ENCODE measurements around the gene AGPAT4. TPM values are rescaled to one million over a fixed set of nuclear protein-coding genes. Genes with fewer than 3 reads are reported as not detected.

The AGPAT4 gene
- total RNA-seq, 1 donor from 2014 or later: 8.7 TPM

DNA sequence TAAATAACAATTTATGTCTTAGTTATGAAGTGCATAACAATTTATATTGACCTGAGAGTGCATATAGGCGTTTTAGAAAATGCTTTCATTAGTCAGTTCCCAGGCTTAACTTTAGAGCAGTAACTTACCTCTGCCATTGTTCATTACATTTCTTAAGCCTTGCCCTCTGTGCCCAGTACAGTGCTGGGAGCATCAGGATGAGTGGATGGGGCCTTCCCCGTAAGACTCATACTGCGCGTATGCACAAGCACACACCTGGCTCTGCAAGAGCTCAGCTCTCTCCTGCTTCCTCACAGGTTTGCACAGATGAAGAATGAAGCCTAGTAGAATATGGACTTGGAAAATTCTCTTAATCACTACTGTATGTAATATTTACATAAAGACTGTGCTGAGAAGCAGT is 157.3 kb downstream of the AGPAT4 start:
- DNase-seq (ENCODE audit: low read depth in 2 of 2): no peak

DNA sequence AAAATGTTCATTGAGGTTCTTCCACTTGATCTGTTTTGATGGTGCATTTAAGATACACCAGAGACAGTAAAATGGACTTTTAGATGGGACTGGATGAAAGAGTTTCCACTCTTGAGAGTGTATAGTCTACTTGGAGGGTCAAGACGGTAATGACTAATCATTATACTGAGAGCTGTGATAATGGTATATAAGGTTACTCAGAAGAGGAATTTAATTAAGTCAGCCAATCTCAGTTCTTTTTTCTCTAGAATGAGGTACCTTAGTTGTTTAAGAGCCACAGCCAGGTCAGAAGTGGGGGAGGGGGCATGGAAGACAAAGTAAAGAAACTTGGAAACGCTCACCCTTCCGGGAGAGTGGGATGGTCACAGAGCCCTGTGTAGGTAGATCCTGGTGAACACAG is 158.4 kb downstream of the AGPAT4 start:
- DNase-seq (ENCODE audit: low read depth in 2 of 2): no peak

- DNase-seq (ENCODE audit: low read depth in 2 of 2): no peak
Observed at GRCh38 chr6:161111261-161111660, 162.6 kb downstream of the AGPAT4 start.

GRCh38 chr6:161110028-161110779 is 163.7 kb downstream of the AGPAT4 start:
- no peak for DNase-seq (ENCODE audit: low read depth in 2 of 2)

DNA sequence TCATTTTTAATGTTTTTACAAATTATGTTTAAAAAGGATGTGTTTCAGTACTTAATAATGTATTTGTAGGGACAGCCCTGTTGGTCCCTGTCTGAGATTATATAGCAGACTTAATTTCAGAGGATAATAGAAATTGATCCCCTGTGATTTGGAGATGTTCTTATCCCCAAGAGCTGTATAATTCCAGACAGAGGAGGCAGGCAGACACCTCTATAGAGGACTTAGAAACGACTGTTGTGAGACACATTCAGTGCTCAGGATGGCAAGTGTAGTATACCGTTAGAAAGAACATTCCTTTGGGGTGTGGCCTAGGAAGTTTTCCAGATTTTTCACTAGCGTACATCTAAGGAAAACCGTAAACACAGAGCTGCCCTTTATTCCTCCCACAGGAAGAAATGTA is 164.5 kb downstream of the AGPAT4 start:
- DNase-seq (ENCODE audit: low read depth in 2 of 2): no peak

DNA sequence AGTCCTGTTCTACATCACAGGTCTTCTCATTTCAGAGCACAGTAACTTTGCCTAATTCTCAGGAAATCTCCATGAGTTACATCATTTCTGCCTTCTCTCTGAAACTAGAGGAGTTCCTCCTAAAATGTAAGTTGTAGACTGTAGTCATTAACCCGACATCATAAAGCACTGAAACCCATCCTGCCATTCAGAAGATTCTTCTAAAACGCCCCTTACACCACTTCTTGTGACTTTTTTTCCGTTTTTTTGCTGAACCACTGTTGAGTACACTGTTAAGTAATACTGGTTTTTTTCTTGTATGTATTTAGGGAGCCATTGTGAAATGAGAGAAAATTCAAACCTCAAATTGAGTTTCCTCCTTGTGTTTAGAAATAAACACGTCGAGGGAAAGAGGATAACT is 164.9 kb downstream of the AGPAT4 start:
- no peak for DNase-seq (ENCODE audit: low read depth in 2 of 2)

GRCh38 chr6:161107779-161108730 is 165.8 kb downstream of the AGPAT4 start:
- no peak for DNase-seq (ENCODE audit: low read depth in 2 of 2)

DNA sequence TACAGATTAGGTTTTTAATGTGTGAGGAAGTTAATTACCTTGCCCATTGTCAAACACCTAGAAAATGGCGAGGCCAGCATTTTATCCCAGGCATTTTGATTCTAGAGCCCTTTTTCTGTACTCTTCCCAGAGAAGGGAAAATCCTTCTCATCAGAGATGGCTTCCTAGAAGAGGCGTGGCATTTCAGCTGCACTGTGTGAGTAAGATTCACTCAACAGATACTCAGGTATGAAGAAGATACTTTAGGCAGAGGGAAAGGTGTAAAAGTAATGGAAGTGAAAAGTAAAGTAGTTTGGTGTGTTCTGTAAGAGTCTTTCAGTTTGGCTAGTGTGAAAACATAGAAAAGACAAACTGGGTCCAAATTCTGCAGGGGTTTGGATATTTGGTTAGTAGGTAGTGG is 168.5 kb downstream of the AGPAT4 start:
- no peak for DNase-seq (ENCODE audit: low read depth in 2 of 2)

- DNase-seq (ENCODE audit: low read depth in 2 of 2): no peak
Observed at GRCh38 chr6:161104966-161105365, 168.9 kb downstream of the AGPAT4 start.

GRCh38 chr6:161103475-161103874 is 170.4 kb downstream of the AGPAT4 start:
- no peak for DNase-seq (ENCODE audit: low read depth in 2 of 2)

GRCh38 chr6:161101517-161101916 is 172.3 kb downstream of the AGPAT4 start:
- peak in 1 of 2 donors; percentile 29 for DNase-seq (ENCODE audit: low read depth in 2 of 2)

- DNase-seq (ENCODE audit: low read depth in 2 of 2): no peak
Observed at GRCh38 chr6:161100072-161100471, 173.8 kb downstream of the AGPAT4 start.

GRCh38 chr6:161095916-161096315 is 177.9 kb downstream of the AGPAT4 start:
- DNase-seq (ENCODE audit: low read depth in 2 of 2): no peak

- peak; percentile 9 to 37 for DNase-seq (ENCODE audit: low read depth in 2 of 2)
Observed at GRCh38 chr6:161094955-161095354, 178.9 kb downstream of the AGPAT4 start.

DNA sequence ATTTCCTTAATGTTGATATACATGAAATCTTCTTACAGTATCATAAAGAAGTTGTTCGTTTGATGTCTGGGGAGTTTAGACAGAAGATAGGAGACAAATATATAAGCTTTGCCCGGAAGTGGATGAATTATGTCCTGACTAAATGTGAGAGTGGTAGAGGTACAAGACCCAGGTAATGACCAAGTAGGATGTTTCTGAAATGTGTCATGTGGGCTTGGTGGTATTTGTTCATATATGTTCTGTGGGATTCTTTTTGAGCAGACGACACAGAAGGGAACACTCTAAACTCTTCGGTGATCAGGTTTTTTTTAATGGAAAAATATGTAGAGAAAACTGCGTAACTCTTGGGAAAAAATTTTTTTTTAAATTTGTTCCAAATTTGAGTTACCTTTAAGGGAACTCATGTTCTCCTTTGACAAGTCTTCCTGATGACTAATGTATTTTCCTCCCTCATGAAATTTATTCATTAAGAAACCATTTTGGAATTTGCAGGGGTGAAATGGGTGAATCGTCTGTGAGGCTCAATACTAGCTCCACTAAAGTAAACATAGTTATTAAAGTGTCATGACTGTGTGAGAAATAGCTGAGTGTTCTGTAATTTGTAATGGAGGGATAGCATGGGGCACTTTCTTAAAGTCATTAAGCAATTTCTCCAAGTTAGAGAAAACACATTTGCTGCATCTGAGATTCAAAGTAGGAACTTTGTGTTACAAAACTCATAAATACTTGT is 181.7 kb downstream of the AGPAT4 start:
- no peak for DNase-seq (ENCODE audit: low read depth in 2 of 2)

- no peak for DNase-seq (ENCODE audit: low read depth in 2 of 2)
Observed at GRCh38 chr6:161091151-161091550, 182.7 kb downstream of the AGPAT4 start.

GRCh38 chr6:161088676-161089328 is 185.1 kb downstream of the AGPAT4 start:
- DNase-seq (ENCODE audit: low read depth in 2 of 2): no peak

DNA sequence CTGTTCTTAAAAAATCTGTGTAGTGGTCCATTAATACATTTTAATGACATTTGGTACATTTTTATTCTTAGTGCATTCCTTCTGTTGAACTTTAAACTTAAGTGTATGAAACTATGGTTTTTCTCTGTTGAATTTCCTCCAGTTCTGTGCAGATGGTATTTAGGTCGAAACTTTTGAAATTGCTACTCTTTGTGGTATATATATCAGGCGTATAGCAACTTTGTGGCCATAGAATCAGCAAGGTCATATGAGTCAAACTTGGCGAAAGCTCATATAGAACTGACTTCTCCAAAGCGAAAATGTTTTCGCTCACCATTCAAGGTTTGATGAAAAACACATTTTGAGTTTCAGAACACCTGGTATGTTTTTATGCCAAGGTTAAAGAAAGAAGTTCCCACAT is 188.6 kb downstream of the AGPAT4 start:
- no peak for DNase-seq (ENCODE audit: low read depth in 2 of 2)

- no peak for DNase-seq (ENCODE audit: low read depth in 2 of 2)
Observed at GRCh38 chr6:161082215-161082614, 191.6 kb downstream of the AGPAT4 start.

DNA sequence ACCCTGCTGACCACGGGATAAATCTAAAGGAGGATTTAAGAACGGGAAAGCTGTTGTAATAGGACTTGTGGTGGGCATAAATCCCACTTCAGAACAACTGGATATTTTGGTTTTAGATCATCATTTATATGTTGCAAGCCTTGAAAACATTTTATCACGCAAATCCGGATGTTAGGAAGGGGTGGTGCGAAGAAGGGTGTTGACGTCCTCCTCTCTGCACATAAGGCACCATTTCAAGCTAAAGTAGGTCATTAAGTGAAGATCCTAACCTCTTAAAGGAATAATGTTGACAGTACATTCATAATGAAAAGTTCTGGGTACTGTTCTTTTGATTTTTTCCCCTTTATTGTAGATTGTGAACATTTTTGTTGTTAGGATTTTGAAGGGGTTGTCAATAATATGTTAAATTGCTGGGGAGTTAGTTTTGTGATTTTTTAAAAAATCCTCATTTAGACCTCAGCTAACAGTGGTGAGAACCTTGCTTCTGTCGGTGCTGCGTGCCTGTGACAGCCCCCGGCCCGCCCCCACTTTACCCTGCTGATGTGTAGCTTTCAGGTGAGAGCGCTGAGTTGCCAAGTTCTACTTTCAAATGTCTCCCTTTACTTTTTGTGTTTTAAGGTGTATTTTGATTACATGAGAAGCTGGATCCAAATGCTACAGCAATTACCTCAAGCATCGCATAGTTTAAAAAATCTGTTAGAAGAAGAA is 193.4 kb downstream of the AGPAT4 start:
- DNase-seq (ENCODE audit: low read depth in 2 of 2): no peak

All from dermis microvascular lymphatic vessel endothelial cell (primary cell).